K562 (cell line): ENCODE results near the gene KNSTRN. TPM values are rescaled to one million over a fixed set of nuclear protein-coding genes. Genes with fewer than 3 reads are reported as not detected.

Experiments
- BRD4 ChIP-seq: fragments of 200-600 bp; sonication (generic); IDR thresholded peaks from 2 replicates; pipeline ENCODE4 v1.6.1; 2017; ENCODE audit warnings: inconsistent platforms
- CHD1 ChIP-seq: fragments of 200-600 bp; sonication (generic); IDR thresholded peaks from one replicate; pipeline ENCODE4 v1.6.1; 2012; ENCODE audit warnings: mild to moderate bottlenecking, moderate library complexity, low read length, inconsistent platforms
- CSDE1 ChIP-seq, 2 experiments: fragments of 450-650 bp; IDR thresholded peaks; 2 replicates each; pipeline ENCODE4 v1.6.1; 2016; ENCODE audit warnings: mild to moderate bottlenecking in 1 of 2
- HDAC3 ChIP-seq: fragments of 450-650 bp; IDR thresholded peaks from 2 replicates; pipeline ENCODE4 v1.6.1; 2018; ENCODE audit warnings: borderline replicate concordance, mild to moderate bottlenecking, moderate library complexity; ENCODE audit not compliant: partially characterized antibody
- HDAC8 ChIP-seq: fragments of 450-650 bp; IDR thresholded peaks from 2 replicates; pipeline ENCODE4 v1.6.1; 2016; ENCODE audit warnings: mild to moderate bottlenecking, missing genetic modification characterization, moderate library complexity, missing compliant biosample characterization
- PPARD ChIP-seq: fragments of 250-450 bp; sonication (Bioruptor Pico); IDR thresholded peaks from 2 replicates; pipeline ENCODE4 v1.8.0; 2022; ENCODE audit warnings: inconsistent platforms, mild to moderate bottlenecking, moderate library complexity
- RBM39 ChIP-seq: fragments of 200-400 bp; formaldehyde crosslinking; optimal IDR thresholded peaks from 2 replicates; pipeline ENCODE3; 2018; ENCODE audit warnings: low read depth, low read length
- XRCC3 ChIP-seq: fragments of 450-650 bp; IDR thresholded peaks from 2 replicates; pipeline ENCODE4 v1.6.1; 2017; ENCODE audit warnings: mild to moderate bottlenecking, moderate library complexity
- ZNF224 ChIP-seq: sonication (generic); formaldehyde crosslinking; IDR thresholded peaks from 2 replicates; pipeline ENCODE4 v1.8.0; 2022; ENCODE audit warnings: mild to moderate bottlenecking, missing genetic modification reagents
- ZNF785 ChIP-seq: fragments of 250-450 bp; sonication (Bioruptor Pico); IDR thresholded peaks from 2 replicates; pipeline ENCODE4 v1.4.0; 2020; ENCODE audit warnings: mild to moderate bottlenecking
- ZZZ3 ChIP-seq: fragments of 450-650 bp; IDR thresholded peaks from 2 replicates; pipeline ENCODE4 v1.6.1; 2016; ENCODE audit warnings: antibody characterized with exemption, mild to moderate bottlenecking, moderate library complexity
- polyA plus RNA-seq, 8 experiments: library from polyadenylated mRNA; depleted of rRNA in 4 of 8; stranded (reverse) in 5 of 8; unstranded in 3 of 8; fragments of >200 nt; fragmentation: Nextera tagmentation in 2 of 8; fragmentation: Illumina TruSeq in 1 of 8; extraction: Ambion mirVana in 2 of 8; extraction: Trizol in 1 of 8; gene quantifications; 2 replicates each; pipeline versions ENCODE4 v1.2.1 to v1.2.3, GENCODE V29; 2011 to 2014; ENCODE audit warnings: inconsistent platforms in 1 of 8, missing spikeins in 1 of 8
- total RNA-seq, 7 experiments: library from RNA; depleted of rRNA in 6 of 7; stranded (reverse); fragments of >200 nt in 6 of 7; fragmentation: Illumina TruSeq in 2 of 7; extraction: Trizol in 2 of 7; gene quantifications; 2 replicates each; pipeline versions ENCODE4 v1.2.1 to v1.2.3, GENCODE V29; 2011 to 2021; ENCODE audit warnings: low replicate concordance in 1 of 7
- TF ChIP-seq, protein P1 (sequence below): sonication (generic); formaldehyde crosslinking; IDR thresholded peaks from 2 replicates; pipeline ENCODE4 v1.5.0; 2020; ENCODE audit warnings: missing genetic modification reagents
- TF ChIP-seq, protein P2 (sequence below): fragments of 150-350 bp; IDR thresholded peaks from 2 replicates; pipeline ENCODE4 v1.6.1; 2014; ENCODE audit warnings: low read depth, mild to moderate bottlenecking, low read length, borderline replicate concordance
- TF ChIP-seq, protein P3 (sequence below), 2 experiments: fragments of 450-650 bp in 1 of 2; sonication (generic) in 1 of 2; formaldehyde crosslinking in 1 of 2; IDR thresholded peaks; 2 replicates each; pipeline versions ENCODE4 v1.7.1 to v1.9.0; 2016 to 2022; ENCODE audit warnings: inconsistent platforms in 1 of 2, mild to moderate bottlenecking in 1 of 2, missing genetic modification reagents in 1 of 2

KNSTRN gene
- total and polyA plus RNA-seq, 9 of the 15 experiments (the other 6 are each of a cell fraction or from before 2014, with no cell fraction given), result 48.7 to 88.2 (median 66.3) TPM

DNA sequence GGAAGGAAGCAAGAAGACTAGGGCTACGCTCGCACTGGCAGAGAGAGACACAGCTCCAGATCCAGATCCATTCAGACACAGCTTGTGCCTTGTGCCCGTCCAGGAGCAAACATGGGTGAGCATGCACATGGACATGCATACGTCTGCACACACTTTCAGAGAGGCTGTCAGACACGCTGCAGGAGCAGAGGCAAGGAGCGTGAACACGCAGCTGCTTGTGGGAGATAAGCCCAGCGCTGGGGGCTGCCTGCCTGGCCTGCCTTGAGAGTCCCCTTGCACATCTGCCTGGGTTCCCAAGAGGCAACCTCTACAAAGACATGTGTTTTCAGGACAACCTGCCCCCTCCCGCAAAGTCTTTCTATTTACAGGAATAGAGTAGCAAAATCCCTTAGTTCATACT, 44.7 kb downstream of the KNSTRN start (continued):
- no peak for TF ChIP-seq RBM39
- TF ChIP-seq XRCC3, result no peak
- TF ChIP-seq CHD1, result no peak
- no peak for TF ChIP-seq ZZZ3
- no peak for TF ChIP-seq CSDE1 (IDR thresholded peaks at IDR 0.05)
- TF ChIP-seq ZNF224 (CRISPR knock-in tag), result no peak
- TF ChIP-seq, protein P1, sequence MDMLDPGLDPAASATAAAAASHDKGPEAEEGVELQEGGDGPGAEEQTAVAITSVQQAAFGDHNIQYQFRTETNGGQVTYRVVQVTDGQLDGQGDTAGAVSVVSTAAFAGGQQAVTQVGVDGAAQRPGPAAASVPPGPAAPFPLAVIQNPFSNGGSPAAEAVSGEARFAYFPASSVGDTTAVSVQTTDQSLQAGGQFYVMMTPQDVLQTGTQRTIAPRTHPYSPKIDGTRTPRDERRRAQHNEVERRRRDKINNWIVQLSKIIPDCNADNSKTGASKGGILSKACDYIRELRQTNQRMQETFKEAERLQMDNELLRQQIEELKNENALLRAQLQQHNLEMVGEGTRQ, result no peak
- TF ChIP-seq HDAC8 (tag), result no peak
- no peak for TF ChIP-seq ZNF785 (CRISPR knock-in tag)
- TF ChIP-seq, protein P2, sequence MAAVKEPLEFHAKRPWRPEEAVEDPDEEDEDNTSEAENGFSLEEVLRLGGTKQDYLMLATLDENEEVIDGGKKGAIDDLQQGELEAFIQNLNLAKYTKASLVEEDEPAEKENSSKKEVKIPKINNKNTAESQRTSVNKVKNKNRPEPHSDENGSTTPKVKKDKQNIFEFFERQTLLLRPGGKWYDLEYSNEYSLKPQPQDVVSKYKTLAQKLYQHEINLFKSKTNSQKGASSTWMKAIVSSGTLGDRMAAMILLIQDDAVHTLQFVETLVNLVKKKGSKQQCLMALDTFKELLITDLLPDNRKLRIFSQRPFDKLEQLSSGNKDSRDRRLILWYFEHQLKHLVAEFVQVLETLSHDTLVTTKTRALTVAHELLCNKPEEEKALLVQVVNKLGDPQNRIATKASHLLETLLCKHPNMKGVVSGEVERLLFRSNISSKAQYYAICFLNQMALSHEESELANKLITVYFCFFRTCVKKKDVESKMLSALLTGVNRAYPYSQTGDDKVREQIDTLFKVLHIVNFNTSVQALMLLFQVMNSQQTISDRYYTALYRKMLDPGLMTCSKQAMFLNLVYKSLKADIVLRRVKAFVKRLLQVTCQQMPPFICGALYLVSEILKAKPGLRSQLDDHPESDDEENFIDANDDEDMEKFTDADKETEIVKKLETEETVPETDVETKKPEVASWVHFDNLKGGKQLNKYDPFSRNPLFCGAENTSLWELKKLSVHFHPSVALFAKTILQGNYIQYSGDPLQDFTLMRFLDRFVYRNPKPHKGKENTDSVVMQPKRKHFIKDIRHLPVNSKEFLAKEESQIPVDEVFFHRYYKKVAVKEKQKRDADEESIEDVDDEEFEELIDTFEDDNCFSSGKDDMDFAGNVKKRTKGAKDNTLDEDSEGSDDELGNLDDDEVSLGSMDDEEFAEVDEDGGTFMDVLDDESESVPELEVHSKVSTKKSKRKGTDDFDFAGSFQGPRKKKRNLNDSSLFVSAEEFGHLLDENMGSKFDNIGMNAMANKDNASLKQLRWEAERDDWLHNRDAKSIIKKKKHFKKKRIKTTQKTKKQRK, result no peak
- no peak for TF ChIP-seq BRD4
- TF ChIP-seq PPARD (CRISPR knock-in tag), result no peak
- TF ChIP-seq, protein P3, sequence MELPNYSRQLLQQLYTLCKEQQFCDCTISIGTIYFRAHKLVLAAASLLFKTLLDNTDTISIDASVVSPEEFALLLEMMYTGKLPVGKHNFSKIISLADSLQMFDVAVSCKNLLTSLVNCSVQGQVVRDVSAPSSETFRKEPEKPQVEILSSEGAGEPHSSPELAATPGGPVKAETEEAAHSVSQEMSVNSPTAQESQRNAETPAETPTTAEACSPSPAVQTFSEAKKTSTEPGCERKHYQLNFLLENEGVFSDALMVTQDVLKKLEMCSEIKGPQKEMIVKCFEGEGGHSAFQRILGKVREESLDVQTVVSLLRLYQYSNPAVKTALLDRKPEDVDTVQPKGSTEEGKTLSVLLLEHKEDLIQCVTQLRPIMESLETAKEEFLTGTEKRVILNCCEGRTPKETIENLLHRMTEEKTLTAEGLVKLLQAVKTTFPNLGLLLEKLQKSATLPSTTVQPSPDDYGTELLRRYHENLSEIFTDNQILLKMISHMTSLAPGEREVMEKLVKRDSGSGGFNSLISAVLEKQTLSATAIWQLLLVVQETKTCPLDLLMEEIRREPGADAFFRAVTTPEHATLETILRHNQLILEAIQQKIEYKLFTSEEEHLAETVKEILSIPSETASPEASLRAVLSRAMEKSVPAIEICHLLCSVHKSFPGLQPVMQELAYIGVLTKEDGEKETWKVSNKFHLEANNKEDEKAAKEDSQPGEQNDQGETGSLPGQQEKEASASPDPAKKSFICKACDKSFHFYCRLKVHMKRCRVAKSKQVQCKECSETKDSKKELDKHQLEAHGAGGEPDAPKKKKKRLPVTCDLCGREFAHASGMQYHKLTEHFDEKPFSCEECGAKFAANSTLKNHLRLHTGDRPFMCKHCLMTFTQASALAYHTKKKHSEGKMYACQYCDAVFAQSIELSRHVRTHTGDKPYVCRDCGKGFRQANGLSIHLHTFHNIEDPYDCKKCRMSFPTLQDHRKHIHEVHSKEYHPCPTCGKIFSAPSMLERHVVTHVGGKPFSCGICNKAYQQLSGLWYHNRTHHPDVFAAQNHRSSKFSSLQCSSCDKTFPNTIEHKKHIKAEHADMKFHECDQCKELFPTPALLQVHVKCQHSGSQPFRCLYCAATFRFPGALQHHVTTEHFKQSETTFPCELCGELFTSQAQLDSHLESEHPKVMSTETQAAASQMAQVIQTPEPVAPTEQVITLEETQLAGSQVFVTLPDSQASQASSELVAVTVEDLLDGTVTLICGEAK (IDR thresholded peaks at IDR 0.05), result no peak
- TF ChIP-seq, protein P3 (CRISPR knock-in tag; IDR thresholded peaks at IDR 0.05), result no peak
- no peak for TF ChIP-seq HDAC3
